HepG2 (cell line): Measurements from ENCODE around the gene PTPRE. TPM values are rescaled to one million over a fixed set of nuclear protein-coding genes. Genes with fewer than 3 reads are reported as not detected.

Source experiments
- HCFC1 ChIP-seq: fragments of 150-350 bp; IDR thresholded peaks from 2 replicates; pipeline ENCODE4 v1.6.1; 2014; ENCODE audit warnings: low read depth, low read length
- YY1 ChIP-seq: IDR thresholded peaks from 2 replicates; pipeline ENCODE4 v1.6.1; 2011; ENCODE audit warnings: low read length, low read depth, moderate library complexity, mild to moderate bottlenecking; ENCODE audit not compliant: insufficient read depth, insufficient replicate concordance
- ZBTB39 ChIP-seq: sonication (generic); formaldehyde crosslinking; IDR thresholded peaks from 2 replicates; pipeline ENCODE4 v1.5.0; 2020; ENCODE audit warnings: missing genetic modification reagents
- ZMYM2 ChIP-seq: sonication (generic); formaldehyde crosslinking; IDR thresholded peaks from 2 replicates; pipeline ENCODE4 v1.8.0; 2022; ENCODE audit warnings: mild to moderate bottlenecking, missing genetic modification reagents
- ZNF20 ChIP-seq: sonication (generic); formaldehyde crosslinking; IDR thresholded peaks from 2 replicates; pipeline ENCODE4 v1.4.0; 2020; ENCODE audit warnings: mild to moderate bottlenecking, moderate library complexity, missing genetic modification reagents
- ZNF460 ChIP-seq: sonication (generic); formaldehyde crosslinking; IDR thresholded peaks from 2 replicates; pipeline ENCODE4 v1.5.1; 2020; ENCODE audit warnings: missing genetic modification reagents, mild to moderate bottlenecking, borderline replicate concordance
- polyA plus RNA-seq, 8 experiments: library from polyadenylated mRNA; depleted of rRNA in 3 of 8; stranded (reverse) in 7 of 8; unstranded in 1 of 8; fragments of >200 nt; fragmentation: Illumina TruSeq in 4 of 8; extraction: Trizol in 4 of 8; gene quantifications; 2 replicates each; pipeline versions ENCODE4 v1.2.1 to v1.2.3, GENCODE V29; 2011 to 2016; ENCODE audit warnings: low read depth in 4 of 8, missing spikeins in 1 of 8, mixed read lengths in 1 of 8; ENCODE audit not compliant: insufficient read depth in 1 of 8
- total RNA-seq, 5 experiments: library from RNA; depleted of rRNA; stranded (reverse); fragments of >200 nt; fragmentation: Illumina TruSeq; extraction: Trizol; gene quantifications; 2 replicates each; pipeline ENCODE4 v1.2.3, GENCODE V29; 2016; ENCODE audit warnings: low read depth in 1 of 5
- TF ChIP-seq, protein P1 (sequence below), 2 experiments: sonication (generic) in 1 of 2; formaldehyde crosslinking in 1 of 2; IDR thresholded peaks; 2 replicates each; pipeline versions ENCODE4 v1.6.1 to v1.9.0; 2014 to 2022; ENCODE audit warnings: antibody characterized with exemption in 1 of 2, borderline replicate concordance in 1 of 2, inconsistent platforms in 1 of 2, low read depth in 1 of 2, missing genetic modification reagents in 1 of 2

The PTPRE gene
- total and polyA plus RNA-seq, 2 of the 13 experiments (the other 11 are each of a cell fraction or from before 2014, with no cell fraction given): 0.01 to 0.02 TPM

GRCh38 chr10:127916826-127917225 lies 9.9 kb downstream of the PTPRE start (continued):
- no peak for TF ChIP-seq HCFC1
- TF ChIP-seq ZMYM2 (CRISPR knock-in tag): no peak
- TF ChIP-seq ZBTB39 (CRISPR knock-in tag): no peak
- TF ChIP-seq ZNF460: no peak
- no peak for TF ChIP-seq ZNF20 (CRISPR knock-in tag)
- TF ChIP-seq YY1: no peak
- TF ChIP-seq, protein P1, sequence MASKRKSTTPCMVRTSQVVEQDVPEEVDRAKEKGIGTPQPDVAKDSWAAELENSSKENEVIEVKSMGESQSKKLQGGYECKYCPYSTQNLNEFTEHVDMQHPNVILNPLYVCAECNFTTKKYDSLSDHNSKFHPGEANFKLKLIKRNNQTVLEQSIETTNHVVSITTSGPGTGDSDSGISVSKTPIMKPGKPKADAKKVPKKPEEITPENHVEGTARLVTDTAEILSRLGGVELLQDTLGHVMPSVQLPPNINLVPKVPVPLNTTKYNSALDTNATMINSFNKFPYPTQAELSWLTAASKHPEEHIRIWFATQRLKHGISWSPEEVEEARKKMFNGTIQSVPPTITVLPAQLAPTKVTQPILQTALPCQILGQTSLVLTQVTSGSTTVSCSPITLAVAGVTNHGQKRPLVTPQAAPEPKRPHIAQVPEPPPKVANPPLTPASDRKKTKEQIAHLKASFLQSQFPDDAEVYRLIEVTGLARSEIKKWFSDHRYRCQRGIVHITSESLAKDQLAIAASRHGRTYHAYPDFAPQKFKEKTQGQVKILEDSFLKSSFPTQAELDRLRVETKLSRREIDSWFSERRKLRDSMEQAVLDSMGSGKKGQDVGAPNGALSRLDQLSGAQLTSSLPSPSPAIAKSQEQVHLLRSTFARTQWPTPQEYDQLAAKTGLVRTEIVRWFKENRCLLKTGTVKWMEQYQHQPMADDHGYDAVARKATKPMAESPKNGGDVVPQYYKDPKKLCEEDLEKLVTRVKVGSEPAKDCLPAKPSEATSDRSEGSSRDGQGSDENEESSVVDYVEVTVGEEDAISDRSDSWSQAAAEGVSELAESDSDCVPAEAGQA (IDR thresholded peaks at IDR 0.05; ENCODE audit: low read depth): no peak
- TF ChIP-seq, protein P1 (CRISPR knock-in tag; IDR thresholded peaks at IDR 0.05; ENCODE audit: borderline replicate concordance): no peak
